Spleen (tissue), 11 donors: Measurements from ENCODE around the gene MEGF8. TPM values are rescaled to one million over a fixed set of nuclear protein-coding genes. Genes with fewer than 3 reads are reported as not detected.

Experiments used
- DNase-seq: peaks from one replicate; pipeline ENCODE4 v3.0.0-alpha.2; 2020
- H3K27ac ChIP-seq, 8 donors: fragments of 200-600 bp; sonication (generic) in 7 of 8; 1 replicate in 4 of 8; 2 replicates in 4 of 8; pipeline versions ENCODE4 v1.5.0 to v1.8.0; 2016 to 2021; ENCODE audit warnings: inconsistent platforms in 4 of 8, mild to moderate bottlenecking in 4 of 8, moderate library complexity in 1 of 8
- H3K27me3 ChIP-seq, 7 donors: fragments of 200-600 bp; sonication (generic) in 6 of 7; replicated peaks in 1 of 7; 1 replicate in 4 of 7; 2 replicates in 3 of 7; pipeline versions ENCODE4 v1.5.0 to v1.8.0; 2016 to 2021; ENCODE audit warnings: inconsistent platforms in 3 of 7, mild to moderate bottlenecking in 1 of 7
- H3K36me3 ChIP-seq, 6 donors: fragments of 200-600 bp; sonication (generic) in 5 of 6; 1 replicate in 4 of 6; 2 replicates in 2 of 6; pipeline versions ENCODE4 v1.5.0 to v1.8.0; 2016 to 2021; ENCODE audit warnings: inconsistent platforms in 2 of 6
- H3K4me1 ChIP-seq, 6 donors: fragments of 200-600 bp; sonication (generic) in 5 of 6; 1 replicate in 3 of 6; 2 replicates in 3 of 6; pipeline versions ENCODE4 v1.5.0 to v1.8.0; 2016 to 2021; ENCODE audit warnings: inconsistent platforms in 3 of 6
- H3K4me3 ChIP-seq, 8 donors: fragments of 200-600 bp; sonication (generic) in 7 of 8; 1 replicate in 4 of 8; 2 replicates in 4 of 8; pipeline versions ENCODE4 v1.5.0 to v1.8.0; 2016 to 2021; ENCODE audit warnings: inconsistent platforms in 4 of 8, mild to moderate bottlenecking in 4 of 8, moderate library complexity in 2 of 8
- H3K9me3 ChIP-seq, 8 donors: fragments of 200-600 bp; sonication (generic) in 7 of 8; 1 replicate in 4 of 8; 2 replicates in 4 of 8; pipeline versions ENCODE4 v1.5.0 to v1.8.0; 2016 to 2021; ENCODE audit warnings: inconsistent platforms in 4 of 8
- POLR2A ChIP-seq, 3 donors: fragments of 450-650 bp; IDR thresholded peaks; one replicate each; pipeline ENCODE4 v1.5.1; 2017; ENCODE audit warnings: antibody characterized with exemption in 3 of 3, mild to moderate bottlenecking in 1 of 3
- POLR2AphosphoS5 ChIP-seq, 3 donors: sonication (generic); formaldehyde crosslinking; IDR thresholded peaks; one replicate each; pipeline ENCODE4 v1.5.1; 2017; ENCODE audit warnings: antibody characterized with exemption in 3 of 3
- WGBS, 5 donors: extraction: QIAGEN DNeasy Blood & Tissue Kit in 3 of 5; methylation state at CpG; one replicate each; pipeline versions ENCODE4 v1.1.5 to v1.1.7; 2013 to 2018; 5-methylcytosine and 5-hydroxymethylcytosine counted together
- intact Hi-C: fragments of 100-400 bp; cut with DNase I; formaldehyde crosslinking; loops from one replicate; pipeline ENCODE4 v1.15.0; 2023; ENCODE audit warnings: low total_unique reads
- polyA plus RNA-seq, 3 donors: library from polyadenylated mRNA; stranded (reverse); fragments of 200-250 nt; gene quantifications; one replicate each; pipeline ENCODE4 v1.2.1, GENCODE V29; 2013
- total RNA-seq, 7 donors: library from RNA; depleted of rRNA in 3 of 7; stranded (reverse); fragments of >200 nt in 3 of 7; fragmentation: NEBNext Ultra II Directional in 4 of 7; extraction: Animal tissue kit (Norgen Biotek cat#: 25700) in 4 of 7; gene quantifications; one replicate each; pipeline versions ENCODE4 v1.1.0 to v1.2.1, GENCODE V29; 2016 to 2021
- TF ChIP-seq, protein P1 (sequence below), 11 experiments: fragments of 200-600 bp in 7 of 11; fragments of 450-650 bp in 4 of 11; sonication (generic) in 4 of 11; IDR thresholded peaks in 8 of 11; conservative IDR thresholded peaks in 3 of 11; 1 replicate in 7 of 11; 2 replicates in 4 of 11; pipeline versions ENCODE4 v1.4.0 to v1.8.0; 2016 to 2021; ENCODE audit warnings: antibody characterized with exemption in 11 of 11, inconsistent platforms in 4 of 11, mild to moderate bottlenecking in 1 of 11
- donor health status: healthy with polysubstance abuse.
- donor health status: DM: no; HTN: no; CAD: no; lungs with moderate emphysema.
- donor health status: DM: no; HTN: no; CAD: no.
- donor health status: Bipolar disorder and iron deficiency.
- donor health status: healthy.
- donor health status: DM: no; HTN: no; CAD: no.
- donor health status: DM: yes; HTN: yes; CAD: no.

Gene MEGF8
- total and polyA plus RNA-seq, 10 donors: 2.3 to 26.2 (median 18.7) TPM

DNA sequence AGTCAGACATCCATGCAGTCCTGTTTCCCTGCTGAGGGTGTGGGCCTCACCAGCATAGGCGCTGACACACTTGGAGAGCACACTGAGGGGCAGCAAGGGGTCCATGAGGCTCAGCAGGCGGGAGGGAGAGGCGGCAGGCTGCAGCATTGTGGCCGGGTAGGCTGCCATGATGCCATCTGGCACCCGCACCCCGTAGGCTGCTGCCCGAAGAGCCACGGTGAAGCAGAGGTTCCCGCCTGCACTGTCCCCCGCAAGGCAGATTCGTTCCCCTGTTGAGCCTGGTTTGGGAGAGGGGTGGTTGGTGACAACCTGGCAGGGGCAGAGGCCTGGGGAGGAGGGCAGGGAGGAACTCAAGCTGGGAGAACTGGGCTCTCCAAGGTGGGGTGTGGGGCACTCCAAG, 80.7 kb downstream of the MEGF8 start:
- H3K9me3 ChIP-seq: no peaks in the 10 kb centered on the region
- no peak for DNase-seq
- intact Hi-C loops: no loop called here
- TF ChIP-seq POLR2AphosphoS5 (IDR thresholded peaks at IDR 0.05): peak in 1 of 3 donors; percentile 28
- TF ChIP-seq, protein P1, sequence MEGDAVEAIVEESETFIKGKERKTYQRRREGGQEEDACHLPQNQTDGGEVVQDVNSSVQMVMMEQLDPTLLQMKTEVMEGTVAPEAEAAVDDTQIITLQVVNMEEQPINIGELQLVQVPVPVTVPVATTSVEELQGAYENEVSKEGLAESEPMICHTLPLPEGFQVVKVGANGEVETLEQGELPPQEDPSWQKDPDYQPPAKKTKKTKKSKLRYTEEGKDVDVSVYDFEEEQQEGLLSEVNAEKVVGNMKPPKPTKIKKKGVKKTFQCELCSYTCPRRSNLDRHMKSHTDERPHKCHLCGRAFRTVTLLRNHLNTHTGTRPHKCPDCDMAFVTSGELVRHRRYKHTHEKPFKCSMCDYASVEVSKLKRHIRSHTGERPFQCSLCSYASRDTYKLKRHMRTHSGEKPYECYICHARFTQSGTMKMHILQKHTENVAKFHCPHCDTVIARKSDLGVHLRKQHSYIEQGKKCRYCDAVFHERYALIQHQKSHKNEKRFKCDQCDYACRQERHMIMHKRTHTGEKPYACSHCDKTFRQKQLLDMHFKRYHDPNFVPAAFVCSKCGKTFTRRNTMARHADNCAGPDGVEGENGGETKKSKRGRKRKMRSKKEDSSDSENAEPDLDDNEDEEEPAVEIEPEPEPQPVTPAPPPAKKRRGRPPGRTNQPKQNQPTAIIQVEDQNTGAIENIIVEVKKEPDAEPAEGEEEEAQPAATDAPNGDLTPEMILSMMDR (IDR thresholded peaks at IDR 0.05 in 8 of 11, conservative IDR thresholded peaks at IDR 0.05 in 3 of 11): no peak
- peaks cover 7 to 34% (median 24%) of the 10 kb centered on the region in 6 donors for H3K4me1 ChIP-seq
- WGBS, 5 donors: 89 to 96% (median 95%) methylated on average over 7 to 11 of the region's 11 CpGs
- peaks cover 0 to 85% (median 37%) of the 10 kb centered on the region in 6 donors for H3K36me3 ChIP-seq
- H3K27me3 ChIP-seq: no peaks in the 10 kb centered on the region
- H3K4me3 ChIP-seq: no peak overlapping the region
- H3K27ac ChIP-seq: no peak overlapping the region

DNA sequence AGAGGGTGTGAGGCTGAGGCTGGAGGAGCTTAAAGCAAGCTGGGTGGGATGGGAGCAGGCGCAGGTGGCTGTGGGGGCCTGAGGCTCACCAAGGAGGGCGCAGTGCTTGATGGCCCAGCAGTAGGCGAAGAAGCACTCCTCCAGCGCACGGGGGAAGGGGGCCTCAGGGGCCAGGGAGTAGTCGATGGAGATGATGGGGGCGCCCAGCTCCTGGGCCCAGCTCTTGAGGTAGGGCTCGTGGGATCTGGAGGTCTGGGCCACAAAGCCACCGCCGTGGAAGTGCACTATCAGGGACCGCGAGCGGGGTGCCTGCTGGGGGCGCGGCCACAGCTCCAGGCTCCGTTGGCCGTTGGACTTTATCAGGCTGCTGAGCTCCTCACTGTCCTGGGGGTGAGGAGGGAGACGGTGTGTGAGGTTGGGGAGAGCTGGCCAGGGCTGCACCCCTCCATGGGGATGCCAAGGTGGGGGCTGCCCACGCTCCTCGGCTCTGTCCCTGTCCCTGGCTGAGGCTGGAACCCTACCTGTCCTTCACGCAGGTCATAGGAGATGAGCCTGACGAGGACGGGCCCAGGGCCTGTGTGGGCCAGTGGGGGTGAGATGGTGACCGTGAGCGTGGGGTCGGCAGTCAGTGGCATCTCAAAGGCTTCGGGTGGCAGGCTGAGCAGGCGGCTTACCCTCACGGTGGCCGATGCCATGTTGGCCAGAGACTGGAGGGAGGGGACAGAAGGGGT, 81.8 kb downstream of the MEGF8 start:
- WGBS, 5 donors: 92 to 96% (median 96%) methylated on average over 16 to 30 of the region's 30 CpGs
- no peak for DNase-seq
- Histone ChIP-seq H3K27ac (no peak overlapping the region), H3K27me3 (no peaks in the 10 kb centered on the region), H3K36me3 (peaks cover 0 to 95% (median 38%) of the 10 kb centered on the region in 6 donors), H3K4me1 (peaks cover 2 to 34% (median 18%) of the 10 kb centered on the region in 6 donors), H3K4me3 (no peak overlapping the region), H3K9me3 (no peaks in the 10 kb centered on the region)
- peak in 2 of 3 donors; percentile 20 to 45 for TF ChIP-seq POLR2AphosphoS5 (IDR thresholded peaks at IDR 0.05)
- TF ChIP-seq, protein P1 (IDR thresholded peaks at IDR 0.05 in 8 of 11, conservative IDR thresholded peaks at IDR 0.05 in 3 of 11): no peak
- TF ChIP-seq POLR2A (IDR thresholded peaks at IDR 0.05): no peak
- intact Hi-C loops: no loop called here

DNA sequence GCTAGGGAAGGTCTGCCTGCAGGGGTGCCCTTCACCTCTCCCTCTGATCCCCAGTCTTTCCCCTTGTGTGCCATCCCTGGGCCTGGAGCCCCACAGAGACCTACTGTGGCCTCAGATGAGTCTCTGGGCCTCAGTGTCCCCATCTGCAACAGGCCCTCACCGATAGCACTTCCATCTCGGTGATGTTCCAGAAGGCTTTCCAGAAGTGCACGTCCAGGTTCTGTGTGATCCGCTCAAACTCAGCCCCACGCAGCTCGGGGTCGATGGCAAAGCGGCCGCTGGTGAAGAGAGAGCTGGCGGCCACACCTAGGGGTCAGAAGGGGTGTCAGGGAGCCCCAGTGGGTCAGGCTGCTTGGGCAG, 82.4 kb downstream of the MEGF8 start:
- H3K4me1 ChIP-seq: peaks cover 0 to 33% (median 15%) of the 10 kb centered on the region in 6 donors
- peaks cover 0 to 96% (median 38%) of the 10 kb centered on the region in 6 donors for H3K36me3 ChIP-seq
- intact Hi-C loops: no loop called here
- TF ChIP-seq, protein P1 (IDR thresholded peaks at IDR 0.05 in 8 of 11, conservative IDR thresholded peaks at IDR 0.05 in 3 of 11): no peak
- TF ChIP-seq POLR2A (IDR thresholded peaks at IDR 0.05) (no peak), POLR2AphosphoS5 (IDR thresholded peaks at IDR 0.05) (no peak)
- no peak overlapping the region for H3K27ac ChIP-seq
- no peaks in the 10 kb centered on the region for H3K9me3 ChIP-seq
- H3K4me3 ChIP-seq: no peak overlapping the region
- WGBS, 5 donors: 96 to 100% (median 98%) methylated on average over 10 of the region's 10 CpGs
- no peaks in the 10 kb centered on the region for H3K27me3 ChIP-seq
- no peak for DNase-seq

DNA sequence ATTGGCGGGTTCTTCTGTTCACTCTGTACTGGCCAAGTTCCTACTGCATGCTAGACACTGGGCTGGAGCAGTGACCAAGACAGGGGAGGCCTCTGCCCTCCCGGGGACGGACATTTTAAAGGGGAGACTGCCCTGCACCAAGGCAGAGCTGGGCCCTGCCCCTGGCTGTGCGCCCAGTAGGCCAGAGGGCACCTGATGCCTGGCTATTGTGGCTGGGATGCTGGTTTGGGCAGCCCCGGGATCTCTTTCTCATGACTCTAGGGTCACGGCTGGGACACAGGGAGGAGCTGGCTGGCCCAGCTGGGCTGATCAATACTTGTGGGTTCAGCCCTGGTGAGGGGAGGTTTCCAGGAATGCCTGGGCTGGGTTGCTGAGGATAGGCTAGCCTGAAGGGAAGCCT, 84.0 kb downstream of the MEGF8 start:
- WGBS, 5 donors: 51 to 90% (median 74%) methylated on average over 6 of the region's 6 CpGs
- TF ChIP-seq POLR2AphosphoS5 (IDR thresholded peaks at IDR 0.05) (peak in 2 of 3 donors; percentile 33 to 51), POLR2A (IDR thresholded peaks at IDR 0.05) (no peak)
- TF ChIP-seq, protein P1 (IDR thresholded peaks at IDR 0.05 in 8 of 11, conservative IDR thresholded peaks at IDR 0.05 in 3 of 11): no peak
- no peak for DNase-seq
- Histone ChIP-seq H3K27ac (peak overlapping the region in 5 of 8 donors; percentile 7 to 41 (median 21)), H3K4me1 (peaks cover 0 to 32% (median 15%) of the 10 kb centered on the region in 6 donors), H3K27me3 (no peaks in the 10 kb centered on the region), H3K36me3 (peaks cover 0 to 98% (median 40%) of the 10 kb centered on the region in 6 donors), H3K4me3 (no peak overlapping the region), H3K9me3 (no peaks in the 10 kb centered on the region)
- intact Hi-C loops: no loop called here
